Left lung (tissue), 10 donors: ENCODE measurements around the gene MCC. TPM values are rescaled to one million over a fixed set of nuclear protein-coding genes. Genes with fewer than 3 reads are reported as not detected.

Source experiments
- ATAC-seq: fragments of 200-7000 bp; cut with Tn5 transposase; one replicate; pipeline ENCODE4 v1.9.1; 2020; ENCODE audit warnings: moderate library complexity
- DNase-seq, 4 donors: peaks; one replicate each; pipeline ENCODE4 v3.0.0-alpha.2; 2013 to 2020
- H3K27ac ChIP-seq, 2 donors: fragments of 200-600 bp; sonication (generic) in 1 of 2; one replicate each; pipeline versions ENCODE4 v1.5.0 to v1.8.0; 2020 to 2021
- H3K27me3 ChIP-seq, 2 donors: fragments of 200-600 bp; sonication (generic) in 1 of 2; one replicate each; pipeline versions ENCODE4 v1.5.0 to v1.8.0; 2020 to 2021
- H3K36me3 ChIP-seq, 2 donors: fragments of 200-600 bp; sonication (generic) in 1 of 2; one replicate each; pipeline versions ENCODE4 v1.5.0 to v1.8.0; 2020 to 2021
- H3K4me1 ChIP-seq, 2 donors: fragments of 200-600 bp; one replicate each; pipeline ENCODE4 v1.8.0; 2021
- H3K4me3 ChIP-seq, 2 donors: fragments of 200-600 bp; sonication (generic) in 1 of 2; one replicate each; pipeline versions ENCODE4 v1.5.0 to v1.8.0; 2020 to 2021; ENCODE audit warnings: mild to moderate bottlenecking in 1 of 2
- H3K9me3 ChIP-seq, 2 donors: fragments of 200-600 bp; sonication (generic) in 1 of 2; one replicate each; pipeline versions ENCODE4 v1.5.0 to v1.8.0; 2020 to 2021
- CTCF ChIP-seq, 2 donors: fragments of 200-600 bp; sonication (generic) in 1 of 2; IDR thresholded peaks; one replicate each; pipeline versions ENCODE4 v1.5.0 to v1.8.0; 2021; ENCODE audit warnings: antibody characterized with exemption in 2 of 2
- intact Hi-C, 2 donors: fragments of 100-400 bp; cut with DNase I; formaldehyde crosslinking; loops; one replicate each; pipeline versions ENCODE4 v1.11.2 to v1.14.2; 2022
- polyA plus RNA-seq, 6 donors: library from polyadenylated mRNA; unstranded; fragments of 120-200 nt; gene quantifications; one replicate each; pipeline ENCODE4 v1.2.1, GENCODE V29; 2013; ENCODE audit not compliant: insufficient read length in 6 of 6
- total RNA-seq, 2 donors: library from RNA; stranded (reverse); fragmentation: NEBNext Ultra II Directional; extraction: Animal tissue kit (Norgen Biotek cat#: 25700); gene quantifications; one replicate each; pipeline ENCODE4 v1.2.1, GENCODE V29; 2021
- donor health status: DM: no; HTN: yes; CAD: no.
- donor health status: DM: no; HTN: no; CAD: no.

MCC gene
- total and polyA plus RNA-seq, 8 donors, result 12.5 to 18.4 (median 16.1) TPM

- no peak overlapping the region for H3K27ac ChIP-seq
- H3K4me3 ChIP-seq, result no peak overlapping the region
- ATAC-seq (no peak), DNase-seq (no peak)
- TF ChIP-seq CTCF (IDR thresholded peaks at IDR 0.05), result no peak
- H3K9me3 ChIP-seq, result no peaks in the 10 kb centered on the region
- H3K4me1 ChIP-seq, result no peaks in the 10 kb centered on the region
- H3K27me3 ChIP-seq, result no peaks in the 10 kb centered on the region
- intact Hi-C loops, result no loop called here
- H3K36me3 ChIP-seq, result no peaks in the 10 kb centered on the region
Observed at GRCh38 chr5:113153512-113154097, 334.6 kb downstream of the MCC start.

GRCh38 chr5:113152380-113152740, 335.9 kb downstream of the MCC start:
- no peak overlapping the region for H3K4me3 ChIP-seq
- ATAC-seq, result no peak
- H3K36me3 ChIP-seq, result no peaks in the 10 kb centered on the region
- no peaks in the 10 kb centered on the region for H3K4me1 ChIP-seq
- H3K27ac ChIP-seq, result no peak overlapping the region
- intact Hi-C loops, result no loop called here
- no peak for TF ChIP-seq CTCF (IDR thresholded peaks at IDR 0.05)
- H3K27me3 ChIP-seq, result no peaks in the 10 kb centered on the region
- DNase-seq, result no peak
- H3K9me3 ChIP-seq, result no peaks in the 10 kb centered on the region

- Histone ChIP-seq H3K27ac (no peak overlapping the region), H3K36me3 (no peaks in the 10 kb centered on the region), H3K27me3 (no peaks in the 10 kb centered on the region), H3K9me3 (no peaks in the 10 kb centered on the region), H3K4me3 (no peak overlapping the region), H3K4me1 (no peaks in the 10 kb centered on the region)
- intact Hi-C loops, result no loop called here
- DNase-seq (no peak), ATAC-seq (no peak)
- TF ChIP-seq CTCF (IDR thresholded peaks at IDR 0.05), result no peak
Observed at GRCh38 chr5:113151641-113152379, 336.4 kb downstream of the MCC start.

GRCh38 chr5:113150821-113151220, 337.4 kb downstream of the MCC start:
- no peaks in the 10 kb centered on the region for H3K4me1 ChIP-seq
- H3K36me3 ChIP-seq, result no peaks in the 10 kb centered on the region
- intact Hi-C loops, result no loop called here
- TF ChIP-seq CTCF (IDR thresholded peaks at IDR 0.05), result no peak
- ATAC-seq (no peak), DNase-seq (no peak)
- H3K27me3 ChIP-seq, result no peaks in the 10 kb centered on the region
- H3K4me3 ChIP-seq, result no peak overlapping the region
- H3K27ac ChIP-seq, result no peak overlapping the region
- H3K9me3 ChIP-seq, result no peaks in the 10 kb centered on the region

GRCh38 chr5:113150221-113150620, 338.0 kb downstream of the MCC start:
- no peaks in the 10 kb centered on the region for H3K36me3 ChIP-seq
- ATAC-seq (no peak), DNase-seq (no peak)
- intact Hi-C loops, result no loop called here
- no peak overlapping the region for H3K4me3 ChIP-seq
- TF ChIP-seq CTCF (IDR thresholded peaks at IDR 0.05), result no peak
- no peaks in the 10 kb centered on the region for H3K4me1 ChIP-seq
- H3K27me3 ChIP-seq, result no peaks in the 10 kb centered on the region
- no peaks in the 10 kb centered on the region for H3K9me3 ChIP-seq
- no peak overlapping the region for H3K27ac ChIP-seq
